Measurements from ENCODE around the gene ZNF414.

The ZNF414 gene

GRCh38 chr19:8461376-8461775 is 52.6 kb downstream of the ZNF414 start:
- no peak for DNase-seq (ENCODE audit: low read depth, low spot score)
- H3K27ac ChIP-seq, result peak overlapping the region; percentile 80
- TF ChIP-seq FOXP2 (optimal IDR thresholded peaks at IDR 0.05; ENCODE audit: control extremely low read depth, extremely low read length, insufficient read depth), result no peak
- no peak for TF ChIP-seq POLR2AphosphoS5 (IDR thresholded peaks at IDR 0.05; ENCODE audit: borderline replicate concordance, low read depth, low read length)
- TF ChIP-seq EZH2 (IDR thresholded peaks at IDR 0.05), result no peak
- H3K4me3 ChIP-seq, result no peak overlapping the region
- H3K9me3 ChIP-seq (ENCODE audit: low read depth, low read length), result no peaks in the 10 kb centered on the region
- peaks cover 98% of the 10 kb centered on the region for H3K36me3 ChIP-seq (ENCODE audit: insufficient read depth, low read length)
- H3K9ac ChIP-seq (ENCODE audit: insufficient read length), result no peak overlapping the region

- Histone ChIP-seq H3K4me3 (peak overlapping the region; percentile 59), H3K9me3 (ENCODE audit: low read depth, low read length) (no peaks in the 10 kb centered on the region), H3K9ac (ENCODE audit: insufficient read length) (peak overlapping the region; percentile 43), H3K36me3 (ENCODE audit: insufficient read depth, low read length) (peaks cover 98% of the 10 kb centered on the region), H3K27ac (peak overlapping the region; percentile 80)
- no peak for DNase-seq (ENCODE audit: low read depth, low spot score)
- TF ChIP-seq FOXP2 (optimal IDR thresholded peaks at IDR 0.05; ENCODE audit: control extremely low read depth, extremely low read length, insufficient read depth) (no peak), POLR2AphosphoS5 (IDR thresholded peaks at IDR 0.05; ENCODE audit: borderline replicate concordance, low read depth, low read length) (no peak), EZH2 (IDR thresholded peaks at IDR 0.05) (no peak)
Measured at GRCh38 chr19:8460516-8461298, 53.3 kb downstream of the ZNF414 start.
